ENCODE measurements around the gene COQ8B.

COQ8B gene

DNA sequence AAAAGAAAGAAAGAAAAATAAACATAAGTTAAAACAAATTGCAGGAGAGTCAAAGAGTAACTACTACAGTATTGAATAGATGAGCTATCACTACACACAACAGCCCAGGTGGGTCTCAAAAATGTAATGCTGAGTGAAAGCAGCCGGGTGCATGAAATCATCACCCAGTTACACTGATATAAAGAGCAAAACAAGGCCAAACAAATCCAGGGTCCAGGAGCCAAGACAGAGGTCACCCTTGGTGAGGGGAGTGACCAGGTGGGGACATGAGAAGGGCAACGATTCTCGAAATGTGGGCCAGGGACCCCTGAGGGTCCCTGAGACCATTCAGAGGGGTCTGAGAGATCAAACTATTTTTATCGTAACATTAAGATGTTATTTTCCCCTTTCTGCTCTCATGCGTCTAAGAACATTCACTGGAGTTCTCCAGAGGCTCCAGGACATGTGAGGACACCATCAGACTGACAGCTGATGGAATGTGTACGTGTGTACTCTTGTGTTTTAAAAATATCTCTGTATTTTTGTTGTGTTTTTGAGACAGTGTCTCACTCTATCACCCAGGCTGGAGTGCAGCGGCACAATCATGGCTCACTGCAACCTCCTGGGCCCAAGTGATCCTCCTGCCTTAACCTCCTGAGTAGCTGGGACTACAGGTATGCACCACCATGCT is 10.6 kb downstream of the COQ8B start:
- TF ChIP-seq, protein P1, sequence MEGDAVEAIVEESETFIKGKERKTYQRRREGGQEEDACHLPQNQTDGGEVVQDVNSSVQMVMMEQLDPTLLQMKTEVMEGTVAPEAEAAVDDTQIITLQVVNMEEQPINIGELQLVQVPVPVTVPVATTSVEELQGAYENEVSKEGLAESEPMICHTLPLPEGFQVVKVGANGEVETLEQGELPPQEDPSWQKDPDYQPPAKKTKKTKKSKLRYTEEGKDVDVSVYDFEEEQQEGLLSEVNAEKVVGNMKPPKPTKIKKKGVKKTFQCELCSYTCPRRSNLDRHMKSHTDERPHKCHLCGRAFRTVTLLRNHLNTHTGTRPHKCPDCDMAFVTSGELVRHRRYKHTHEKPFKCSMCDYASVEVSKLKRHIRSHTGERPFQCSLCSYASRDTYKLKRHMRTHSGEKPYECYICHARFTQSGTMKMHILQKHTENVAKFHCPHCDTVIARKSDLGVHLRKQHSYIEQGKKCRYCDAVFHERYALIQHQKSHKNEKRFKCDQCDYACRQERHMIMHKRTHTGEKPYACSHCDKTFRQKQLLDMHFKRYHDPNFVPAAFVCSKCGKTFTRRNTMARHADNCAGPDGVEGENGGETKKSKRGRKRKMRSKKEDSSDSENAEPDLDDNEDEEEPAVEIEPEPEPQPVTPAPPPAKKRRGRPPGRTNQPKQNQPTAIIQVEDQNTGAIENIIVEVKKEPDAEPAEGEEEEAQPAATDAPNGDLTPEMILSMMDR (IDR thresholded peaks at IDR 0.05; ENCODE audit: insufficient read depth, low read depth, low read length, missing control alignments): no peak
- no peak for DNase-seq (ENCODE audit: low read depth)
- no peak overlapping the region for H3K4me3 ChIP-seq (ENCODE audit: low read depth, low read length)

DNA sequence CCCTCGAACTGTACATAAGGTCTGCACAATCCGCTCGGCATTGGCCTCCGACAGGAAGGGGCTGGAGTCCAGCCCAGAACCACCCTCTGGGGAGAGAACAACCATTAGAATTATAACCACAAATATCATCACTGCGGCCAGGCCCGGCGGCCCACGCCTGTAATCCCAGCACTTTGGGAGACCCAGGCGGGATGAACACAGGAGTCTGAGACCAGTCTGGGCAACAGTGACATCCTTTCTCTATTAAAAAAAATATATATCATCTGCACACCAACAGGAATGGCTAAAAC is 11.4 kb downstream of the COQ8B start:
- DNase-seq (ENCODE audit: low read depth): no peak

DNA sequence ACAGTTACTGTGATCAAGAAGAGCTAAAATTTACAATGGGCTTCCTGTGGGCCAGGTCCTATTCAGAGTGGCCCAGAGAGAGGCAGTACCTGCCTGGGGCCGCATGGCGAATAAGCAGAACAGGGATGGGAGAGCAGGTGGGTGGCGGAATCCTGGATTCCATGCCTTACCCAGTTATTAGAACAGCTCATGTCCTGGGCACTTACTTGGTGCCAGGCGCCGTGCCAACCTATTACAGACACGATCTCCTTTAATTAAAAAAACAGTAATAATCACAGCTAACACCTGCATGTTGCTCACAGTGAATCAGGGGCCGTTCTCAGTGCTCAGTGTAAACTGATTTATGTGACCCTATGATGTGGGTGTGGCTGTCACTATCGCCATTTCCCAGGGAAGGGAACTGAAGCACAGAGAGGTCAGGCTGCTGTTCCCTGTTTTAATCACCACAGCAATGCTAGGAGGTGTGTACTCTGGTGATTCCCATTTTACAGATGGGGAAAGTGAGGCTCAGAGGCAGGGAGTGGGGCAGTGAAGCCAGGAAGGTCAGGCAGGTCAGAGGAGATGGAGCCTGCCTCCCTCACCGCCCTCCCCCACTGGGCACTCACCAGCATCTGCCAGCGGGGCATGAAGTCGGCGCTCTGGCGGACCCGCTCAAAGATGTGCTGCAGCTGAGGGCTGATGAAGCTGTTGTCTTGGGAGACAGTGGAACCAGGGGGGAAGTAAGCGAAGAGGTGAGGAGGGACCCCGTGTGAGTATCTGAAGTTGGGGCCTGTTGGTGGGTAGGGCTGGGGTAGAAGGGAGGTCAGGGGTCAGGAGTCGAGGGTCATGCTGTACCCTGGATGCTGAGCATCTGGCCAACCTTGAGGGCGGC is 12.0 kb downstream of the COQ8B start:
- TF ChIP-seq, protein P1 (IDR thresholded peaks at IDR 0.05; ENCODE audit: insufficient read depth, low read depth, low read length, missing control alignments): no peak
- DNase-seq (ENCODE audit: low read depth): no peak
- H3K4me3 ChIP-seq (ENCODE audit: low read depth, low read length): no peak overlapping the region

More for the DNA sequence above, 11.4 kb downstream of the COQ8B start:
- no peak overlapping the region for H3K4me3 ChIP-seq (ENCODE audit: low read depth, low read length)
- TF ChIP-seq, protein P1 (IDR thresholded peaks at IDR 0.05; ENCODE audit: insufficient read depth, low read depth, low read length, missing control alignments): no peak

DNA sequence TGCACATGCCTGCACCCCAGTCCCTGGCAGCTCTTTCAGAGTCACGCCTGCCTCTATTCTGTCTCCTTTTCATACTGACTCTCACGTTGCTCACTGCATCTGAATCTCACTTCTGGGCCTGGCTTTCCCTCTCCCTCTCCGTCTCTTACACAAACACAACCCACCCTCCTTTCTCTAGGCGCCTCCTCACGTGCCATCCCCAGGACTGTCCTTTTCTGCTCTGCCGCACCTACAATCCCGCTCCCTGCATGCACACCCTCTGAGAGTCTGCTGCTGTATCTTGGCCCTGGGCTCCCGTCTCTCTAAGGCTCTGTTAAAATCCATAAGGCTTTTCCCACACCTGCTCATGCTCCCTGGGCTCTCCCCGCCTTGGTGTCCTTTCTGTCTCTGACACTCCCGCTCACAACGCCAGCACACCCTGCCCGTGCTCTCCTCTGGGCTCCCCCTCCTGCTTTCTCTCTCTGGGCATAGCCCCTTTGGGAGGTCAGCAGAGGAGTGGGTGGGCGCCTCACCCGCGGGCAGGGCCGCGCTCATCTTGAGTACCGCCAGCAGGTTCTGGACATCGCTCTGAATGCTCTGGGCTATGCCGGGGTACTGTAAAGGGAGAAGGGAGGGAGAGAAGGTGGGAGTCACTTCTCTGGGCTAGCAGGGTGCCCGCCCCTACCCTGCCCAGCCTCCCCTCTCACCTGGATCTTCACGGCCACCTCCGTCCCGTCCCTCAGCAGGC is 13.5 kb downstream of the COQ8B start:
- H3K4me3 ChIP-seq (ENCODE audit: low read depth, low read length): no peak overlapping the region
- no peak for DNase-seq (ENCODE audit: low read depth)
- TF ChIP-seq, protein P1 (IDR thresholded peaks at IDR 0.05; ENCODE audit: insufficient read depth, low read depth, low read length, missing control alignments): no peak

DNA sequence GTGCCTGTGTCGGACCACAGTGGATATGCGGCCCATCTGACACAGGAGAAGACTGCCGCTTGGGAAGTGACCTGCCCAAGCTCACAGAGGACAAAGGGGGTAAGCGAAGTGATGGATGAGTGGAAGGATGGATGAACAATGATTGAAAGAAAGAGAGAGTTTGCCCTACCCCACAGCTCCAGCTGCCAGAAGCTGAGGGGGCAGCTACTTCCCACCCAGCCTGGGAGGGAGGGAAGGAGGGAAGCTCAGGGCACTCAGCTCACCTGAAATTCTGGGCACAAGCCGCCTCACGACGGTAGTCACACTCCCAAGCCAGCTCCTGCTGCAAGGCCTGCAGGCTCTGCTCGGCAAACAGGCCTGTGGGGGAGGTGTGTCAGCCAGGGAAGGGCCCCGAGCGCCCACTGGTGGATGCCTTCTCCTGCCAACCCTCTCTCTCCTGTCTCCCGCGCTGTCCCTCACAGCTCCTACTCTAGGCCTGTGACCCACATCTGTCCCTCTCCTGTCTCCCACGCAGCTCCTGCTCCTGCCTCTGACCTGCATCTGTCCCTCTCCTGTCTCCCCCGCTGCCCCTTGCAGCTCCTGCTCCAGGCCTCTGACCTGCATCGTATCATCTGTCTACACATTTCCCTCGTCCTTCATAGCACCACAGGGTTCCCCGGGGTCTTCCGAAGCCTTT is 14.2 kb downstream of the COQ8B start:
- TF ChIP-seq, protein P1 (IDR thresholded peaks at IDR 0.05; ENCODE audit: insufficient read depth, low read depth, low read length, missing control alignments): no peak
- no peak for DNase-seq (ENCODE audit: low read depth)
- H3K4me3 ChIP-seq (ENCODE audit: low read depth, low read length): no peak overlapping the region

DNA sequence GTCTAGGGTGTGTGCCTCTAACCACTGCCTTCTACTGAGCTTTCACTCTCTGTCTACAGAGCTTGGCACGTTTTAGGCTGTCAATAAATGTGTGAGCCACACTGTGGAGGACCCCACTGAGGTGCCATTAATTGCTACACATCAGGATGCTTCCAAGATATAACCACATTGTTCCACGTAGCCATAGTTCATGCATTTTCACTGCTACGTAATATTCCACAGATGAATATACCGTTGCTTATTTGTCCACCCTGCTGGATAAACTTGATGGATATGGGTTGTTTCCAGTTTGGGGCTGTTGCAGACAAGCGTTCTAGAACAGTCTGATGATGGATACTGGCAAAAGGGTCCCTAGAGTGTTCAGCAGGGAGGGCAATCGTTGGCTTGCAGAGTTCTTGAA is 14.9 kb downstream of the COQ8B start:
- no peak for DNase-seq (ENCODE audit: low read depth)
- TF ChIP-seq, protein P1 (IDR thresholded peaks at IDR 0.05; ENCODE audit: insufficient read depth, low read depth, low read length, missing control alignments): no peak
- H3K4me3 ChIP-seq (ENCODE audit: low read depth, low read length): no peak overlapping the region

Measured in GM12865 (cell line).